HEK293 (cell line): ENCODE data around the gene ACSF2.

ENCODE experiments used
- CTCF ChIA-PET: fragments of 350-600 bp; formaldehyde crosslinking; extraction: SDS; loops from one replicate; lab custom pipeline; 2021; ENCODE audit warnings: antibody characterized with exemption; lab: Yijun Ruan, JAX
- POLR2A ChIA-PET: fragments of 300-600 bp; formaldehyde crosslinking; extraction: SDS; loops from one replicate; lab custom pipeline; 2020; ENCODE audit warnings: antibody characterized with exemption, inconsistent platforms; lab: Yijun Ruan, JAX
- H3K27ac ChIP-seq: fragments of 200-500 bp; sonication (Bioruptor generic); 2 replicates; pipeline ENCODE4 v1.5.1; 2014; ENCODE audit warnings: low read depth, low read length, control low read depth, inconsistent platforms; ENCODE audit errors: extremely low read depth
- H3K36me3 ChIP-seq, 2 experiments: fragments of 200-500 bp in 1 of 2; sonication (Bioruptor generic) in 1 of 2; 1 replicate in 1 of 2; 2 replicates in 1 of 2; pipeline ENCODE4 v1.5.1; 2014 to 2017; ENCODE audit warnings: inconsistent platforms in 2 of 2, low read length in 2 of 2; ENCODE audit not compliant: control insufficient read depth in 2 of 2, insufficient read depth in 1 of 2
- H3K4me1 ChIP-seq: fragments of 200-500 bp; sonication (Bioruptor generic); 2 replicates; pipeline ENCODE4 v1.5.1; 2014; ENCODE audit warnings: mild to moderate bottlenecking, low read length, inconsistent platforms; ENCODE audit not compliant: control insufficient read depth, insufficient read depth
- H3K4me3 ChIP-seq: 2 replicates; pipeline ENCODE4 v1.5.1; 2011; ENCODE audit warnings: low read depth, mild to moderate bottlenecking, control low read depth, low read length, moderate library complexity
- H3K9me3 ChIP-seq: fragments of 200-500 bp; sonication (Bioruptor generic); 2 replicates; pipeline ENCODE4 v1.5.1; 2014; ENCODE audit warnings: low read depth, low read length, inconsistent platforms; ENCODE audit not compliant: control insufficient read depth, insufficient read depth
- MEIS1 ChIP-seq: sonication (generic); formaldehyde crosslinking; IDR thresholded peaks from 2 replicates; pipeline ENCODE4 v1.8.1; 2022; ENCODE audit warnings: missing genetic modification reagents, mild to moderate bottlenecking, borderline replicate concordance
- MYNN ChIP-seq: fragments of 450-650 bp; formaldehyde crosslinking; IDR thresholded peaks from 2 replicates; pipeline ENCODE4 v1.5.1; 2016; ENCODE audit warnings: missing biosample characterization, missing genetic modification characterization, borderline replicate concordance
- PRDM4 ChIP-seq: fragments of 450-650 bp; formaldehyde crosslinking; IDR thresholded peaks from 2 replicates; pipeline ENCODE4 v1.5.1; 2017; ENCODE audit warnings: missing biosample characterization, missing genetic modification characterization
- REPIN1 ChIP-seq: fragments of 450-650 bp; formaldehyde crosslinking; IDR thresholded peaks from 2 replicates; pipeline ENCODE4 v1.5.1; 2017; ENCODE audit warnings: missing biosample characterization, missing genetic modification characterization, low read depth
- SALL2 ChIP-seq: fragments of 450-650 bp; formaldehyde crosslinking; IDR thresholded peaks from 2 replicates; pipeline ENCODE4 v1.5.0; 2017; ENCODE audit warnings: missing biosample characterization, mild to moderate bottlenecking, missing genetic modification characterization, borderline replicate concordance
- SP2 ChIP-seq: fragments of 450-650 bp; formaldehyde crosslinking; IDR thresholded peaks from 2 replicates; pipeline ENCODE4 v1.5.1; 2016; ENCODE audit warnings: missing biosample characterization, missing genetic modification characterization
- SP7 ChIP-seq: fragments of 450-650 bp; formaldehyde crosslinking; IDR thresholded peaks from 2 replicates; pipeline ENCODE4 v1.5.1; 2016; ENCODE audit warnings: missing biosample characterization, missing genetic modification characterization
- ZBTB1 ChIP-seq: fragments of 450-650 bp; formaldehyde crosslinking; IDR thresholded peaks from 2 replicates; pipeline ENCODE4 v1.5.1; 2016; ENCODE audit warnings: missing biosample characterization, missing genetic modification characterization
- ZFP3 ChIP-seq: fragments of 450-650 bp; formaldehyde crosslinking; IDR thresholded peaks from 2 replicates; pipeline ENCODE4 v1.5.1; 2016; ENCODE audit warnings: low read depth, missing biosample characterization, missing genetic modification characterization
- ZNF121 ChIP-seq: fragments of 450-650 bp; formaldehyde crosslinking; IDR thresholded peaks from 2 replicates; pipeline ENCODE4 v1.5.1; 2016; ENCODE audit warnings: missing biosample characterization, missing genetic modification characterization
- ZNF138 ChIP-seq: fragments of 450-650 bp; formaldehyde crosslinking; IDR thresholded peaks from 2 replicates; pipeline ENCODE4 v1.5.1; 2016; ENCODE audit warnings: missing biosample characterization, missing genetic modification characterization, borderline replicate concordance
- ZNF221 ChIP-seq: fragments of 450-650 bp; formaldehyde crosslinking; IDR thresholded peaks from 2 replicates; pipeline ENCODE4 v1.5.1; 2017; ENCODE audit warnings: missing biosample characterization, missing genetic modification characterization, borderline replicate concordance
- ZNF302 ChIP-seq: fragments of 450-650 bp; formaldehyde crosslinking; IDR thresholded peaks from 2 replicates; pipeline ENCODE4 v1.5.1; 2016; ENCODE audit warnings: missing biosample characterization, missing genetic modification characterization, low read depth
- ZNF311 ChIP-seq: fragments of 450-650 bp; formaldehyde crosslinking; IDR thresholded peaks from 2 replicates; pipeline ENCODE4 v1.5.1; 2017; ENCODE audit warnings: missing biosample characterization, missing genetic modification characterization, borderline replicate concordance
- ZNF404 ChIP-seq: fragments of 450-650 bp; formaldehyde crosslinking; IDR thresholded peaks from 2 replicates; pipeline ENCODE4 v1.5.1; 2017; ENCODE audit warnings: missing biosample characterization, missing genetic modification characterization
- ZNF426 ChIP-seq: fragments of 450-650 bp; formaldehyde crosslinking; IDR thresholded peaks from 2 replicates; pipeline ENCODE4 v1.5.1; 2017; ENCODE audit warnings: missing biosample characterization, missing genetic modification characterization, mild to moderate bottlenecking, inconsistent platforms, moderate library complexity
- ZNF561 ChIP-seq: fragments of 450-650 bp; IDR thresholded peaks from 2 replicates; pipeline ENCODE4 v1.5.1; 2018; ENCODE audit warnings: missing biosample characterization, missing genetic modification characterization, borderline replicate concordance
- ZNF610 ChIP-seq: fragments of 450-650 bp; formaldehyde crosslinking; IDR thresholded peaks from 2 replicates; pipeline ENCODE4 v1.5.1; 2016; ENCODE audit warnings: missing biosample characterization, missing genetic modification characterization, borderline replicate concordance
- ZNF658 ChIP-seq: fragments of 450-650 bp; formaldehyde crosslinking; IDR thresholded peaks from 2 replicates; pipeline ENCODE4; 2016; ENCODE audit warnings: missing biosample characterization, missing genetic modification characterization
- ZNF837 ChIP-seq: fragments of 450-650 bp; formaldehyde crosslinking; IDR thresholded peaks from 2 replicates; pipeline ENCODE4 v1.5.1; 2016; ENCODE audit warnings: missing biosample characterization, missing genetic modification characterization
- ZNF843 ChIP-seq: fragments of 450-650 bp; formaldehyde crosslinking; IDR thresholded peaks from 2 replicates; pipeline ENCODE4 v1.5.1; 2016; ENCODE audit warnings: missing biosample characterization, missing genetic modification characterization
- TF ChIP-seq, protein P1 (sequence below): fragments of 450-650 bp; formaldehyde crosslinking; IDR thresholded peaks from 2 replicates; pipeline ENCODE4 v1.5.0; 2017; ENCODE audit warnings: missing biosample characterization, missing genetic modification characterization, borderline replicate concordance
- TF ChIP-seq, protein P2 (sequence below): fragments of 450-650 bp; formaldehyde crosslinking; IDR thresholded peaks from 2 replicates; pipeline ENCODE4 v1.5.1; 2016; ENCODE audit warnings: missing biosample characterization, missing genetic modification characterization

The ACSF2 gene

DNA sequence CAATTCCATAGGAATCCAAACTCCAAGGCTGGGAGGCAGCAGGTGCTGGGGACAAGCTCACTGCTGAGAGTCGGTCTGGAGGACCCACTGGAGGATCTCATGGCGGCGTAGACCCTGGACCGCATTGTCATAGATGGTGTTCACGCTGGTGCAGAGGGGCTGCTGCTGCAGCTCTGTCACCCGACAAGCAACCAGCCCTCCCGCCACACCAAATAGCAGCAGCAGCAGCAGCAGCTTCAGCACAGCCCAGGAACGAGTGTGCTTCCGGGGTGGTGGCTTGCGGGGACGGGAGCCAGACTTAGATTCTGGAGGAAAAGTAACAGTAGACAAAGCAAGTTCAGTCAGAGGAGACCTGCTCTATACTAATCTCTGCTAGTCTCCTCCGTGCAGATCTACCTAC lies 43.1 kb upstream of the ACSF2 start:
- Histone ChIP-seq H3K4me3 (no peak overlapping the region), H3K27ac (no peak overlapping the region), H3K36me3 (peaks cover 68 to 100% of the 10 kb centered on the region in 2 experiments), H3K4me1 (no peaks in the 10 kb centered on the region), H3K9me3 (no peaks in the 10 kb centered on the region)
- POLR2A ChIA-PET: interaction anchor here (3.5 to 5.5 kb wide), 2 partner anchors 8 to 15 kb away, joined by 25 to 41 read pairs; partner anchors contain the start of gene LRRC59
- TF ChIP-seq ZNF221 (tag by site-specific recombination) (no peak), ZNF658 (tag by site-specific recombination) (no peak), ZNF311 (no peak), ZNF561 (tag by site-specific recombination) (no peak), ZNF610 (no peak), ZNF302 (tag by site-specific recombination) (no peak), ZNF404 (tag by site-specific recombination) (no peak), ZNF837 (tag by site-specific recombination) (no peak), SP2 (tag by site-specific recombination) (no peak), MYNN (tag by site-specific recombination) (no peak), ZNF138 (tag by site-specific recombination) (no peak), SALL2 (tag by site-specific recombination) (no peak), PRDM4 (tag by site-specific recombination) (no peak), ZNF426 (tag by site-specific recombination) (no peak), MEIS1 (CRISPR knock-in tag) (no peak), ZNF121 (tag by site-specific recombination) (no peak)
- TF ChIP-seq, protein P1, sequence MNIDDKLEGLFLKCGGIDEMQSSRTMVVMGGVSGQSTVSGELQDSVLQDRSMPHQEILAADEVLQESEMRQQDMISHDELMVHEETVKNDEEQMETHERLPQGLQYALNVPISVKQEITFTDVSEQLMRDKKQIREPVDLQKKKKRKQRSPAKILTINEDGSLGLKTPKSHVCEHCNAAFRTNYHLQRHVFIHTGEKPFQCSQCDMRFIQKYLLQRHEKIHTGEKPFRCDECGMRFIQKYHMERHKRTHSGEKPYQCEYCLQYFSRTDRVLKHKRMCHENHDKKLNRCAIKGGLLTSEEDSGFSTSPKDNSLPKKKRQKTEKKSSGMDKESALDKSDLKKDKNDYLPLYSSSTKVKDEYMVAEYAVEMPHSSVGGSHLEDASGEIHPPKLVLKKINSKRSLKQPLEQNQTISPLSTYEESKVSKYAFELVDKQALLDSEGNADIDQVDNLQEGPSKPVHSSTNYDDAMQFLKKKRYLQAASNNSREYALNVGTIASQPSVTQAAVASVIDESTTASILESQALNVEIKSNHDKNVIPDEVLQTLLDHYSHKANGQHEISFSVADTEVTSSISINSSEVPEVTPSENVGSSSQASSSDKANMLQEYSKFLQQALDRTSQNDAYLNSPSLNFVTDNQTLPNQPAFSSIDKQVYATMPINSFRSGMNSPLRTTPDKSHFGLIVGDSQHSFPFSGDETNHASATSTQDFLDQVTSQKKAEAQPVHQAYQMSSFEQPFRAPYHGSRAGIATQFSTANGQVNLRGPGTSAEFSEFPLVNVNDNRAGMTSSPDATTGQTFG (tag by site-specific recombination): no peak
- CTCF ChIA-PET: interaction anchor here (2.7 to 8.8 kb wide), 3 partner anchors 9 to 183 kb away, joined by 9 to 69 read pairs (median 21); partner anchors contain the start of gene LRRC59

- ChIA-PET CTCF (interaction anchor here (1.2 to 8.8 kb wide), 3 partner anchors 11 to 24 kb away, joined by 8 to 69 read pairs (median 13); partner anchors contain the start of genes EME1, LRRC59 and MRPL27), POLR2A (interaction anchor here (0.7 to 1.6 kb wide), 2 partner anchors 10 to 186 kb away, joined by 3 to 10 read pairs; partner anchors contain the start of gene LRRC59)
- no peaks in the 10 kb centered on the region for H3K9me3 ChIP-seq
- peaks cover 92 to 100% of the 10 kb centered on the region in 2 experiments for H3K36me3 ChIP-seq
- no peaks in the 10 kb centered on the region for H3K4me1 ChIP-seq
- H3K27ac ChIP-seq: peak overlapping the region; percentile 2; the same call in 1 of the 2 replicates
- H3K4me3 ChIP-seq: no peak overlapping the region
- TF ChIP-seq, protein P2, sequence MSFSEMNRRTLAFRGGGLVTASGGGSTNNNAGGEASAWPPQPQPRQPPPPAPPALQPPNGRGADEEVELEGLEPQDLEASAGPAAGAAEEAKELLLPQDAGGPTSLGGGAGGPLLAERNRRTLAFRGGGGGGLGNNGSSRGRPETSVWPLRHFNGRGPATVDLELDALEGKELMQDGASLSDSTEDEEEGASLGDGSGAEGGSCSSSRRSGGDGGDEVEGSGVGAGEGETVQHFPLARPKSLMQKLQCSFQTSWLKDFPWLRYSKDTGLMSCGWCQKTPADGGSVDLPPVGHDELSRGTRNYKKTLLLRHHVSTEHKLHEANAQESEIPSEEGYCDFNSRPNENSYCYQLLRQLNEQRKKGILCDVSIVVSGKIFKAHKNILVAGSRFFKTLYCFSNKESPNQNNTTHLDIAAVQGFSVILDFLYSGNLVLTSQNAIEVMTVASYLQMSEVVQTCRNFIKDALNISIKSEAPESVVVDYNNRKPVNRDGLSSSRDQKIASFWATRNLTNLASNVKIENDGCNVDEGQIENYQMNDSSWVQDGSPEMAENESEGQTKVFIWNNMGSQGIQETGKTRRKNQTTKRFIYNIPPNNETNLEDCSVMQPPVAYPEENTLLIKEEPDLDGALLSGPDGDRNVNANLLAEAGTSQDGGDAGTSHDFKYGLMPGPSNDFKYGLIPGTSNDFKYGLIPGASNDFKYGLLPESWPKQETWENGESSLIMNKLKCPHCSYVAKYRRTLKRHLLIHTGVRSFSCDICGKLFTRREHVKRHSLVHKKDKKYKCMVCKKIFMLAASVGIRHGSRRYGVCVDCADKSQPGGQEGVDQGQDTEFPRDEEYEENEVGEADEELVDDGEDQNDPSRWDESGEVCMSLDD: no peak
- TF ChIP-seq ZFP3 (tag by site-specific recombination) (no peak), REPIN1 (tag by site-specific recombination) (no peak), ZNF843 (tag by site-specific recombination) (no peak), ZBTB1 (tag by site-specific recombination) (no peak), SP7 (no peak)
Observed at GRCh38 chr17:50386510-50386909, 39.5 kb upstream of the ACSF2 start.
